ENCODE results near the gene ADAR.
A peak's percentile ranks its signal among the peaks of the same experiment; 100 is the strongest.

Gene ADAR

DNA sequence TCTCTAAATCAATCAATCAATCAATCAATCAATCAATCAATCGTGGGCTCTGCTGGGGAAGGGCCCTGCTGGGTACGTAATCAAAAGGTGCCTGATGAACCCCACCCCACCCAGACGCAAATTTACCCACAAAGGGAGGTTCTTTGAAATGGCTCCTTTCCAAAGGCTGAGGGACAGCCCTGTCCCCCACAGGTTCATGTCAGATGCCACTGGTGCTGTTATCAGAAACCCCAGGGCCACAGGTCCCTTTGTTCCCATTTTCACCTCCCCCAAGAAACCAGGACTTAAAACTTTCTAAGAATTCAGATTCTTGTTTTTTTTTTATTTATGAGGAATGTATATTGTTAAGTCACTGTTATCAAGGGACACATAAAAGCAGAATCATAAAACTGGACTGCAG is 26.2 kb downstream of the ADAR start:
- Mint-ChIP-seq H3K4me3 (no peak overlapping the region), H3K27me3 (ENCODE audit: low read depth) (no peaks in the 10 kb centered on the region), H3K27ac (no peak overlapping the region), H3K36me3 (ENCODE audit: low read depth) (peaks cover 59% of the 10 kb centered on the region), H3K4me1 (ENCODE audit: low read depth) (peaks cover 1% of the 10 kb centered on the region), H3K9me3 (no peaks in the 10 kb centered on the region)

DNA sequence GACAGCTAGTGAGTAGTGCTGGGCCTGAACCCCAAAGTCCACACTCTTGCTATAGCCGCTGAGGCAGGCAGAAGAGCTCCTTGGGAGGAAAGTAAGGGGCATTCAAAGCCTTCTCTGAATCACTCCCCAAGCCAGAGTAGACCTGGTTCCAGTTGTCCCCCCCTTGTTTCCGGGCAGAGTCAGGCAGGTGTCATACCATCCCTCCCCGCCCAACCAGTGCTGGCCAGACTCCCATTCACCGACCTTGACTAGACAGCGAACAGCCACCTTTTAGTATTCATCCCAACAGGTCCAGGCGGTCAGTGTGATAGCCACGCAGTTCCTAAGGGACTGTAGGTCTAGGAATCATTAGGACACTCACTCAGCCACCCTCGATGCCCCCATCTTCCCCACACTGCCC is 28.6 kb downstream of the ADAR start:
- no peaks in the 10 kb centered on the region for H3K27me3 Mint-ChIP-seq (ENCODE audit: low read depth)
- peaks cover 4% of the 10 kb centered on the region for H3K4me1 Mint-ChIP-seq (ENCODE audit: low read depth)
- no peaks in the 10 kb centered on the region for H3K9me3 Mint-ChIP-seq
- H3K36me3 Mint-ChIP-seq (ENCODE audit: low read depth), result peaks cover 44% of the 10 kb centered on the region
- H3K4me3 Mint-ChIP-seq, result no peak overlapping the region
- no peak overlapping the region for H3K27ac Mint-ChIP-seq

DNA sequence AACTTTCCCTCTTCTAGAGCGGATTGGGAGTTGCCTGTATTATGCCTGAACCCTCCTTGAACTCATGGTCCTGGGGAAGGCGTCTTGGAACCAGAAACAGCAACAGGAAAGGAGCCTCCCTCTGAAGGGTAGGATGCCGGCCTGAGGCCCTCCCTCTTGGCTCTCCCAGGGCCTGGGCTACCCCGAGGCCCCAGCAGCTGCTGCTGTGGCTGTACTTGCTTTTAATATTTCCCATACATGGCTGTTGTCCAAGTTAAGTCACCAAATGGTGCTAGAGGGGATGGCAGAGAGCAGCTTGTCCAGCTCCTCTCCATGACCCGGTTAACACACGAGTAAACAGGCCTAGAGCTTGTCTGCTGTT is 29.9 kb downstream of the ADAR start:
- no peaks in the 10 kb centered on the region for H3K9me3 Mint-ChIP-seq
- peaks cover 33% of the 10 kb centered on the region for H3K36me3 Mint-ChIP-seq (ENCODE audit: low read depth)
- H3K4me3 Mint-ChIP-seq, result no peak overlapping the region
- no peak overlapping the region for H3K27ac Mint-ChIP-seq
- H3K27me3 Mint-ChIP-seq (ENCODE audit: low read depth), result no peaks in the 10 kb centered on the region
- H3K4me1 Mint-ChIP-seq (ENCODE audit: low read depth), result peaks cover 2% of the 10 kb centered on the region

DNA sequence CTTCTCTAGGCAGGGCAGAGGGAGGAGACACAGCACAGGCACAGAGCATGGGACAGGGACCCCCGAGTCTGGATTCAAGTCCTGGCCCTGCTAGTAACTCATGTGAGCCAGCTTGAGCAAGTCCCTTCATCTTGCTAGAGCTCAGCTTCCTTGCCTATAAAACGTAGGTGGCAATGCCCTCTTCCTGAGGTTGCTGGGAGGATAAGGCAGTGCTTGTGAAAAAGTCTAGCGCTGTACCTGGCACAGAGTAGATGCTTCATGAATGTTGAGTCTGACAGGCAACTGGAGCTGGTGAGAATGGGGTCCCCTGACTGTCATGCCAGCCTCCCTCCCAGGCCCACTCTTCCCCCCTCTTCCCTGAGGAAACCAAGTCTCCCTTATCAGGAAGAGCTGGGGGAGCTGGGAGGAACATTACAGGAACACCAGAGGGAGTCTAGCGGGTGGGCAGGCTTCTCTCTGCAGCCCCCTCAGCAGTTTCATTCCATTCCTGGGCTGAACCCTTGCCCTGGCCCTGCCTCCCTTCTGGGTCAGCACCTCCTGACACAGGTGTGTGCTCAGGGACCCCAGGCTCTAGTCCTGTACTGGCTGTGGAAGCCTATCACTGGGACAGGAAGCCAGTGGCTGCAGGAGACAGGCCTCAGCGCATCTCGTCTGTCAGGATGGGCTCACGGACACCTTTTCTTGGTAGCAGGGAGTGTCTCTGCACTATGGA is 30.5 kb downstream of the ADAR start:
- Mint-ChIP-seq H3K27me3 (ENCODE audit: low read depth) (no peaks in the 10 kb centered on the region), H3K36me3 (ENCODE audit: low read depth) (peaks cover 30% of the 10 kb centered on the region), H3K27ac (no peak overlapping the region), H3K9me3 (no peaks in the 10 kb centered on the region), H3K4me3 (no peak overlapping the region), H3K4me1 (ENCODE audit: low read depth) (peaks cover 2% of the 10 kb centered on the region)

DNA sequence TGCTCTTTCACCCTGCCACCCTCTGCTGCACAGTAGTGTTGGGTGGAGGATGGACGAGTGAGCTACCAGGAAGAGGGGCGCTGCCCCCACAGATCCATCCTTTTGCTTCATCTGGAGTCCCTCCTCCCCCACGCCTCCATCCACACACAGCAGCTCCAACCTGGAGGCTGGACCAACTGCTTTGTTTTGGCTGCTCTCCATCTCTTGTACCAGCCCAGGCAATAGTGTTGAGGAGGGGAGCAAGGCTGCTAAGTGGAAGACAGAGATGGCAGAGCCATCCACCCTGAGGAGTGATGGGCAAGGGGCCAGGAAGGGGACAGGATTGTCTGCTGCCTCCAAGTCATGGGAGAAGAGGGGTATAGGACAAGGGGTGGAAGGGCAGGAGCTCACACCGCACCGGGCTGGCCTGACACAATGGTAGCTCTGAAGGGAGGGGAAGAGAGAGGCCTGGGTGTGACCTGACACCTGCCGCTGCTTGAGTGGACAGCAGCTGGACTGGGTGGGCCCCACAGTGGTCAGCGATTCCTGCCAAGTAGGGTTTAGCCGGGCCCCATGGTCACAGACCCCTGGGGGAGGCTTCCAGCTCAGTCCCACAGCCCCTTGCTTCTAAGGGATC is 31.9 kb downstream of the ADAR start:
- Mint-ChIP-seq H3K36me3 (ENCODE audit: low read depth) (peaks cover 20% of the 10 kb centered on the region), H3K27ac (peak overlapping the region; percentile 10), H3K4me1 (ENCODE audit: low read depth) (peaks cover 2% of the 10 kb centered on the region), H3K27me3 (ENCODE audit: low read depth) (no peaks in the 10 kb centered on the region), H3K4me3 (no peak overlapping the region), H3K9me3 (no peaks in the 10 kb centered on the region)

DNA sequence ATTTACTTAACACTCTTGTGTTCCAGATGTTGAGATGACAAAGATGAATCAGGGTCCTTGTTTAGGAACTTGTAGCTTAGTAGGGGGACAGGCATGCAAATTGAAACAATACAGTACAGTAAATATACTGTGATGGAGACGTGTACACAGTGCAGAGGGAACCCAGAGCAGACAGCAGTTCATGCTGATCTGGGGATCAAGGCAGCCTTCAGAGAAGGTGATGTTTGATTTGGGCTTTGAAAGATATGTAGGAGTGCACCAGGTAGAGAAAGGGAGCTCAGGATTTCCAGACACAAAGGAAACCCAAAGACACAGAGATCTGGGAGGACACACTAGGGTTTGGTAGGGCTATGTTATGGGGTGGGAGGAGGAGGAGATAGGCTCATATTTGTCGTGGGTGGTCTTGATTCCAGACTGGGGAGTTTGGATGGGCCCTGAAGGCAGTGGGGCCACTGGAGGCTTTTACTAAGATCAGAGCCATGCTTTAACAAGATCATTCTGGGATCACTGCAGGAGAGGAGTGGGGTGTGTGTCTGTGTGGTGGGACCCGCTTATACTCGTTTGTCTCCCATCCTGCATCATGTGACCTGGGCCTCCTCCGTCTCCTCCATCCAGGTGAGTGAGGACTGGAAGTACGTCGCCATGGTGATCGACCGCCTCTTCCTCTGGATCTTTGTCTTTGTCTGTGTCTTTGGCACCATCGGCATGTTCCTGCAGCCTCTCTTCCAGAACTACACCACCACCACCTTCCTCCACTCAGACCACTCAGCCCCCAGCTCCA is 32.6 kb downstream of the ADAR start:
- H3K4me3 Mint-ChIP-seq, result no peak overlapping the region
- H3K4me1 Mint-ChIP-seq (ENCODE audit: low read depth), result peaks cover 2% of the 10 kb centered on the region
- peaks cover 18% of the 10 kb centered on the region for H3K36me3 Mint-ChIP-seq (ENCODE audit: low read depth)
- peak overlapping the region; percentile 10 for H3K27ac Mint-ChIP-seq
- no peaks in the 10 kb centered on the region for H3K9me3 Mint-ChIP-seq
- peaks cover 4% of the 10 kb centered on the region for H3K27me3 Mint-ChIP-seq (ENCODE audit: low read depth)

DNA sequence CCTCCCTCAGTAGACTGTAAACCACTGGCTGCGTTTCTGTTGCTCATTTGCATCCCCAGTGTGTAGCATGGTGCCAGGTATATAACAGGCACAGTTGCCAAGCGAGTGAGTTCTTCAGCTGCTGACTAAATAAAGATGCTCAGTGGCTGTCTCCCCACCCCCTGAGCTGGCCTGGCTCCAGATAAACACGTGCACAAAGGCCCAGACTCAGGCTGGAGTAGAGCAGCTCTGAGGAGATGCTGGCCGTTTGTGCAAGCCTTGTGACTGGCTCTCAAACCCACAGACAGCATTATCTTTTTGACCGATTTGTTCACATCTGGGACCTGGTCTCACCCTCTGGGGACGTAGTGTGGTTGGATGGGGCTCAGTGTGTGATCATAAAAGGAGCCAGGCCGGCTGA is 33.3 kb downstream of the ADAR start:
- Mint-ChIP-seq H3K27ac (no peak overlapping the region), H3K4me1 (ENCODE audit: low read depth) (peaks cover 2% of the 10 kb centered on the region)

DNA sequence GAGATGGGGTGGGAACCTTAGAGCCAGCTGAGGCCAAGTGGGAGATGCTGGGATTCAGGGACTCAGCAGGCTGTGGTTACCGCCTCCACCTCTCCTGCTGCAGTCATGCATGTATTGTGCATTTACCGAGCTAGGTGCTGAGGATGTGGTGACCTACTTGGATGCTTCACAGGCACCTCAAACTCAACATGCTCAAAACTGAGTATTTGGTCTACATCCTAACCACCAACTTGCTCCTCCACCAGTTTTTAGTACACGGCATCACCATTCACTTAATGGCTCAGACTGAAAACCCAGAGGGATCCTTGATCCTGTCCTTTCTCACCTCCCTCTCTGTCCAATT is 34.8 kb downstream of the ADAR start:
- Mint-ChIP-seq H3K9me3 (no peaks in the 10 kb centered on the region), H3K27me3 (ENCODE audit: low read depth) (peaks cover 15% of the 10 kb centered on the region), H3K36me3 (ENCODE audit: low read depth) (peaks cover 6% of the 10 kb centered on the region), H3K4me1 (ENCODE audit: low read depth) (peaks cover 2% of the 10 kb centered on the region), H3K4me3 (no peak overlapping the region), H3K27ac (peak overlapping the region; percentile 11)

More for the DNA sequence above, 33.3 kb downstream of the ADAR start:
- Mint-ChIP-seq H3K27me3 (ENCODE audit: low read depth) (peaks cover 8% of the 10 kb centered on the region), H3K9me3 (no peaks in the 10 kb centered on the region), H3K36me3 (ENCODE audit: low read depth) (peaks cover 16% of the 10 kb centered on the region), H3K4me3 (no peak overlapping the region)

DNA sequence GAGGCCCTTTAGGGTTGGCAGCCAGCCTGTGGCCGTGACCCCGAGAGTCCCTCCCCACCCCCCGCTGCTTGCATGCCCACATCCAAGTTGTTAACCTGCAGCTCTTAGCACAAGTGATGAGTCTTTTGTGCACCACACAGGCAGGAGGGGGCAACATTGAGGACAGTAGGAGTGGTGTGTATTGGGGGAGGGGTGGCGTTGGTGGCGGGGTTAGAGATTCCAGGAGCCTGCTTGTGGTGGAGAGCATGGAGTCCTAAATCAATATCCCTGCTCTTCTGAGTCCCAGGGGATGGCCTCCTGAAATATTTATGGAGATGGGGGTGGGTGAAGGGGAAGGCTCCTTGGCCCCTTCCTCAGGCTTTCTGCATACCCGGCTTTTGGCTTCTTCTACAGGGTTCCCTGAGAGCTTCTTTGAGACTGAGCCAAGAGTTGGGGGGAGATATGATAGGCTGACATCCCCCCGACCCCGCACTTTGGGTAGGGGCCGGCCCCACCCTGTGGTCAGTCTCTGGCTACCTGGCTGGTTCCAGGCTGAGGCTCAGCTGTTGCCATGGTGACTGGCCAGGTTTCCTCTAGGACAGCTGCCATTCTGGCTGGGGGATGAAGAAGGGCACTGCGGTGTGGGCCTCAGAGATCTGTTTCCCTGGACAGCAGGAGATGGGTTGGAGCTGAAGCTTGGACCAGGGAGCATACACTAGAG is 35.4 kb downstream of the ADAR start:
- Mint-ChIP-seq H3K27me3 (ENCODE audit: low read depth) (peaks cover 21% of the 10 kb centered on the region), H3K27ac (no peak overlapping the region), H3K36me3 (ENCODE audit: low read depth) (peaks cover 6% of the 10 kb centered on the region), H3K4me1 (ENCODE audit: low read depth) (peaks cover 3% of the 10 kb centered on the region), H3K9me3 (no peaks in the 10 kb centered on the region), H3K4me3 (no peak overlapping the region)

DNA sequence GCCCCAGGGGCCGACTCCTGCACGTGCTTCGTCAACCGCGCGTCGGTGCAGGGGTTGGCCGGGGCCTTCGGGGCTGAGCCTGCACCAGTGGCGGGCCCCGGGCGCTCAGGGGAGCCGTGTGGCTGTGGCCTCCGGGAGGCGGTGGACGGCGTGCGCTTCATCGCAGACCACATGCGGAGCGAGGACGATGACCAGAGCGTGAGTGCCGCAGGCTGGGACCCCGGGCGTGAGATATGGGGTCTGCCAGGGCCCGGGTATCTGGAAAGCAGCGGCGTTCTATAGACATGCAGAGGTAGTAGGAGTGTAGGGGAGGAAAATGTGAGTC is 36.1 kb downstream of the ADAR start:
- Mint-ChIP-seq H3K36me3 (ENCODE audit: low read depth) (peaks cover 6% of the 10 kb centered on the region), H3K9me3 (no peaks in the 10 kb centered on the region), H3K4me1 (ENCODE audit: low read depth) (peaks cover 6% of the 10 kb centered on the region), H3K27me3 (ENCODE audit: low read depth) (peaks cover 27% of the 10 kb centered on the region), H3K27ac (no peak overlapping the region), H3K4me3 (no peak overlapping the region)

DNA sequence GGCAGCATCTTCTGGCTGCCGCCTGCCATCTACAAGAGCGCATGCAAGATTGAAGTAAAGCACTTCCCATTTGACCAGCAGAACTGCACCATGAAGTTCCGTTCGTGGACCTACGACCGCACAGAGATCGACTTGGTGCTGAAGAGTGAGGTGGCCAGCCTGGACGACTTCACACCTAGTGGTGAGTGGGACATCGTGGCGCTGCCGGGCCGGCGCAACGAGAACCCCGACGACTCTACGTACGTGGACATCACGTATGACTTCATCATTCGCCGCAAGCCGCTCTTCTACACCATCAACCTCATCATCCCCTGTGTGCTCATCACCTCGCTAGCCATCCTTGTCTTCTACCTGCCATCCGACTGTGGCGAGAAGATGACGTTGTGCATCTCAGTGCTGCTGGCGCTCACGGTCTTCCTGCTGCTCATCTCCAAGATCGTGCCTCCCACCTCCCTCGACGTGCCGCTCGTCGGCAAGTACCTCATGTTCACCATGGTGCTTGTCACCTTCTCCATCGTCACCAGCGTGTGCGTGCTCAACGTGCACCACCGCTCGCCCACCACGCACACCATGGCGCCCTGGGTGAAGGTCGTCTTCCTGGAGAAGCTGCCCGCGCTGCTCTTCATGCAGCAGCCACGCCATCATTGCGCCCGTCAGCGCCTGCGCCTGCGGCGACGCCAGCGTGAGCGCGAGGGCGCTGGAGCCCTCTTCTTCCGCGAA is 36.6 kb downstream of the ADAR start:
- Mint-ChIP-seq H3K4me3 (no peak overlapping the region), H3K4me1 (ENCODE audit: low read depth) (peaks cover 6% of the 10 kb centered on the region), H3K36me3 (ENCODE audit: low read depth) (peaks cover 6% of the 10 kb centered on the region), H3K27me3 (ENCODE audit: low read depth) (peaks cover 32% of the 10 kb centered on the region), H3K27ac (no peak overlapping the region), H3K9me3 (no peaks in the 10 kb centered on the region)

DNA sequence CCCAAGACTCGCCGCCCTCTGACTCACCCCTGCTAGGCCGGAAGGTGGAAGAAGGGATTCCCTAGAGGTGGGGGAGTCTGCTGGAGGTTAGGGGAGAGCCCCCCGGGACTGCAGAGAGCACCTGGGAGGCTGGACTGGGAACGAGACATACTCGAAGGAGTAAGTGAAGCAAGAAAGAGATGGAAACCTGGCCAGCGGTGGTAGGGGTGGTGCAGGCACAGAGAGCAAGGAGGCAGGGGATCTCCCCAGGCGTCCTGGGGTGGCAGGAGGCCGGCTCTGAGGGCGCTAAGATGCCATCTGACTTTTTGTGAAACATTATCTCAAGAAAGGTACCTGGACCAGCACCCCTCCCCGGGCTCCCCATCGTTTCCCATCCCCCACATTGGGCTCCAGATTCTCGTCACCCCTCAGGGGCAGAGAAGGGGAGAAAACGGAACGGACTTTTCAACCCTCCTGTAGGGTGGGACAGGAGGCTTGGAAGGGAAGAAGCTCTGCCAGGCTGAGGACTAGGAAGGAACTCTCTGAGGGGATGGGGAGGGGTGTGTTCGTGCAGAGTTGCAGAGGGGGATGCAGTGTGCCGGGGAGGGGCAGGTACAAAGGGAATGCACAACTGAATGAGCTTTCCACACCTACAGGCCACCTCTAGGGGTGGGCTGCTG is 39.7 kb downstream of the ADAR start:
- Mint-ChIP-seq H3K36me3 (ENCODE audit: low read depth) (no peaks in the 10 kb centered on the region), H3K27ac (no peak overlapping the region), H3K9me3 (no peaks in the 10 kb centered on the region), H3K4me3 (no peak overlapping the region), H3K4me1 (ENCODE audit: low read depth) (peaks cover 4% of the 10 kb centered on the region), H3K27me3 (ENCODE audit: low read depth) (peaks cover 49% of the 10 kb centered on the region)

DNA sequence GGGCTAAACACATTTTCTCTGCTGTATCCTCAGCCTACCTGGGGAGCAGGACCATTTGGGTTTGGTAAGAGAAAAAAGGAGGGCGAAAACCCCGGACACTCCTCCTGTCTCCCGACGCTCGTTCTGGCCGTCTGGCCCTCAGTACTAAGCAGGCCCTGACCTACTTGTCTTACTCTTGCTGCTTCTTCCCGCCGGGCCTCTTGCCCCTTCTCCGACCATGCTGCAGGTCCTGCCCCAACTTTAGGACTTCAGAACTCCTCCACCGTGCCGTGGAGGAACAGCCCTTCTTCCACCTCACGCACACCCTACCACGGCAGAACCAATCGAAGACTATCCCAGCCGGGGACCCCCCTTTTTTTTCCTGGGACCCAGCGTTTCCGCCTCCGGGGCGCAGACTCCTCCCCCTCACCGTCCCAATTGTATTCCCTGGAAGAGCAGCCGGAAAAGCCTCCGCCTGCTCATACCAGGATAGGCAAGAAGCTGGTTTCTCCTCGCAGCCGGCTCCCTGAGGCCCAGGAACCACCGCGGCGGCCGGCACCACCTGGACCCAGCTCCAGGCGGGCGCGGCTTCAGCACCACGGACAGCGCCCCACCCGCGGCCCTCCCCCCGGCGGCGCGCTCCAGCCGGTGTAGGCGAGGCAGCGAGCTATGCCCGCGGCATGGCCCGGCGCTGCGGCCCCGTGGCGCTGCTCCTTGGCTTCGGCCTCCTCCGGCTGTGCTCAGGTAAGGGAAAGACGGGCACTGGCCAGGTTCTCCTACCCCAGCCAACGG is 40.4 kb downstream of the ADAR start, which contains the start of gene CHRNB2:
Gene CHRNB2 (plus strand): TSS at position 393 of the 771 bp plus-strand sequence. CDS start 267 bp downstream, at position 660.
- H3K27ac Mint-ChIP-seq, result no peak within 1 kb of the TSS
- no peaks in the 10 kb centered on the region for H3K9me3 Mint-ChIP-seq
- no peak within 1 kb of the TSS for H3K4me3 Mint-ChIP-seq
- peaks cover 4% of the 10 kb centered on the region for H3K4me1 Mint-ChIP-seq (ENCODE audit: low read depth)
- peaks cover 49% of the 10 kb centered on the region for H3K27me3 Mint-ChIP-seq (ENCODE audit: low read depth)
- H3K36me3 Mint-ChIP-seq (ENCODE audit: low read depth), result no peaks in the 10 kb centered on the region

All from T-helper 1 cell treated with Interleukin-12 subunit alpha and Interleukin-12 subunit beta and Interleukin-4 antibody, amounts not matched to agents 30 μg/mL and 1 μg/mL, for 36 hours (primary cell).